Medulla oblongata (tissue), 1 donor: Measurements from ENCODE around the gene COX4I2.
"Not testable (repeated sequence)": the region's sequence is repeated elsewhere in the genome, so short reads cannot be mapped to it uniquely, and the experiment has no call there.

ENCODE experiments used
- DNase-seq: peaks from one replicate; pipeline ENCODE4 v3.0.0-alpha.2; 2015; ENCODE audit errors: extremely low spot score

Gene COX4I2

GRCh38 chr20:31607640-31608250, 30.0 kb upstream of the COX4I2 start:
- no peak for DNase-seq

- DNase-seq, result peak; percentile 69
These were observed 29.3 kb upstream of the COX4I2 start for GRCh38 chr20:31608251-31608945.

GRCh38 chr20:31612271-31612640, 25.5 kb upstream of the COX4I2 start:
- DNase-seq, result not testable (repeated sequence)

DNA sequence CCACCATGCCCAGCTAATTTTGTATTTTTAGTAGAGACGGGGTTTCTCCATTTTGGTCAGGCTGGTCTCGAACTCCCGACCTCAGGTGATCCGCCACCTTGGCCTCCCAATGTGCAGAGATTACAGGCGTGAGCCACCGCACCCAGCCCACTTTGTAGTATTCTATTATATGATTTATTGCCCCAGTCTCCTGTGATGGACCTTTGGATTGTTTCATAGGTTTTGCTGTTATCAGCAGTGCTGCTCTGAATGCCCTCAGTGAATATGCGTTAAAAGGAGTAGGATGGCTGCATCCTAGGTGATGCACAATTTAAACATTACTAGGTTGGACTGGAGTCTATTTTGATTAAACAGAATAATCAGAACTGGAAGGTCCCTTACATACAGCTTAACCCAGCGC, 22.3 kb upstream of the COX4I2 start:
- no peak for DNase-seq

GRCh38 chr20:31617432-31618104, 20.1 kb upstream of the COX4I2 start:
- peak; percentile 29 for DNase-seq

- DNase-seq, result no peak
These were observed 17.5 kb upstream of the COX4I2 start for GRCh38 chr20:31620246-31620645.

GRCh38 chr20:31623123-31623505, 14.6 kb upstream of the COX4I2 start:
- DNase-seq, result not testable (repeated sequence)

DNA sequence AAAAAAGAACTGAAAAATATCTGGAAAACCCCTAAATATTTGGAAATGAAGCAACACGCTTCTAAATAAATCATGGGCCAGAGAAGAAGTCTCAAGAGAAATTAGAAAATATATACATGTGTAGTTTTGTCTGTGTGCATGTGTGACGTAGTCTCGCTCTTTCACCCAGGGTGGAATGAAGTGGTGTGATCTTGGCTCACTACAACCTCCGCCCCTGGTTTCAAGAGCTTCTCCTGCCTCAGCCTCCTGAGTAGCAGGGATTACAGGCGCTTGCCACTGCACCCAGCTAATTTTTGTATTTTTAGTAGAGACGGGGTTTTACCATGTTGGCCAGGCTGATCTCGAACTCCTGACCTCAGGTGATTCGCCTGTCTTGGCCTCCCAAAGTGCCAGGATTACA, 11.2 kb upstream of the COX4I2 start:
- not testable (repeated sequence) for DNase-seq

GRCh38 chr20:31628057-31628456, 9.7 kb upstream of the COX4I2 start:
- not testable (repeated sequence) for DNase-seq

DNA sequence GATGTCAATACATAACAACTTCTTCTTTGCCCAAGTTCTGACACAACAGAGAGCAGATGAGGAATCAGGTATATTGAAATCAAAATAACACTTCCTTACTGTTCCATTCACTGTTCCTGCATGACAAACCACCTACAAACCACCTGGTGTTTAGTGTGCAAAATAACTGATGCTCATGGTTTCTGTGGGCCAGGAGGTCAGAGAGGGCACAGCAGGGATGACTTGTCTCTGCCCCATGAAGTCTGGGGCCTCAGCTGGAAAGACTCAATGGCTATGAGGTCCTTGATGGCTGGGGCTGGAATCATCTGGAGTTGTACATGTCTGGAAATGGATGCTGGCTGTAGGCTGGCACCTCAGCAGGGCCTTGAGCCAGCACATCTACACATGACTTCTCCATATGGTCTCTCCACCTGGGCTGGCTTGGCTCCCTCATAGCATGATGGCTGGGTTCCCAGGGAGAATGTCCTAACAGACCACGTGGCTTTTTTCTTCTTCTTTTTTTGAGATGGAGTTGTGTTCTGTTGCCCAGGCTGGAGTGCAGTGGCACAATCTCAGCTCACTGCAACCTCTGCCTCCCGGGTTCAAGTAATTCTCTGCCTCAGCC, 7.4 kb upstream of the COX4I2 start:
- DNase-seq, result no peak

DNA sequence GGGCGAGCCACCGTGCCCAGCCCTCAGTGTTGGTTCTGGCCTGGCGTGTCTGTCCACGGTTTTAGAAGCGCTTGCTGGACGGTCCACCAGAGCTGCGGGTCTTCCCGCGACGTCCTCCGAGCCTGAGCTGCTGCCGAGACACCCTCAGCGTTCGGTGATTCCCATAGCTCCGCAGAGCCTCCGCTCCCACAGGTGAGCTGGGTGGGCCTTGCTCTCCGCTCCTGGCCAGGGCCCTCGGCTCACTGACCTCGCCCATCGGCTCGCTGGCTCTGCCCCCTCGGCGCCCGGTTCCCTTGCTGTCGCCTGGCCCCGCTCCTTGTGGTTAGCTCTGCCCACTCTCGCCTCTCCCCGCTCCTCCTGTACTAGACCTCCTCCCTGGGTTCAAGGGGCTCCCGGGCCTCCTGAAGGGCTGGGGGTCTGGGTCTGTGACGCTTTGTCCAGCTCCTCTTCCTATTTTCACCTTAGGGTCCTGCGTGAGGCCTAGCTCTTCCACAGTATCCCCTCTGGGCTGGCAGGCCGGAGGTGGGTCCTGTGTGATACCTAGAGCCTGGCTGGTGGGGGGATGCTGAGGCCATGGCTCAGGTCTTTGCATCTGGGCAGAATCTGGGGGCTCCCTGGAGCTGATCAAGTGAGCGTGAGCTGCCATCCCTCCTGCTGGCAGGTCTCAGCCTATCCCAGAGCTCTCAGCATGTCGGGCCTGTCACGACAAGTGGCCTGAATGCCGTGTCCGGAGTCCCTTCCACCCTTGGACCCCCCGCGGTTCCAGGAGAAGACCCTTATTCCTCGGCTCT, 5.0 kb upstream of the COX4I2 start:
- no peak for DNase-seq

GRCh38 chr20:31633339-31633914, 4.3 kb upstream of the COX4I2 start:
- DNase-seq, result no peak

DNA sequence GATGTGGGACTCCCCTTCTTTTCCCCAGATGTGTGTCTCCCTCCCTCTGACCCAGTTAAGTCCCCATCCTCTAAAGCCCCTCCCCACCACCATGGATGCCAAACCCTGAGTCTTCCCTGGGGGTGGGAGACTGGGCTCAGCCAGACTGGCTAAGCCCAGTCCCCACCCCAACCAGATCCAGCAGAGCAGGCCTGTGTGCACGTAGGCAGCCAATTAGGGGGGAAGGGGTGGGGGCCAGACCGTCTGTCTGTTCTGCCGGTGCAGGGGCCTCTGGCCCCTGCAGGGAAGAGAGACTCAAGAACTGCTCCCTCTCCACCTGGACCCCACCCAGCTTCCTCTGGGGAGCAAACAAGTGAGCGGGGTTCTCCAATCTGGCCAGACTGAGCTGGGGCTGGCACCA, 605 bp downstream of the COX4I2 start:
- DNase-seq, result no peak

- DNase-seq, result no peak
These were observed 1.1 kb downstream of the COX4I2 start for GRCh38 chr20:31638816-31639215.

- no peak for DNase-seq
These were observed 2.5 kb downstream of the COX4I2 start for GRCh38 chr20:31640259-31640658.

DNA sequence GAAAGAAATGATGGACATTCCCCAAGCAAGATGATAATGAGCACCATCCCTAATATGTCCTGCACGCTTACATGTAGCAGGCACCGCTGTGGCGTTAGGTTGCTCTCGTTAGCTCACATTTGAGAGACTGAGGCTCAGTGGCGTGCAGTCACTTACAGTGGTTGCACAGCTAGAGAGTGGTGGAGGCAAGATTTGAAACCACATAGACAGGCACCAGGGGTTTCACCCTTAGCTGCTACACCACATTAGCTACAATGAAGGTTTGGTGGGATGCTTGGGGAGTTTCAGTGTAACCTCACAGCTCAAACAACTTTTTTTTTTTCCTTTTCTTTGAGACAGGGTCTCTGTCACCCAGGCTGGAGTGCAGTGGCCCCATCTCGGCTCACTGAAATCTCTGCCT, 3.7 kb downstream of the COX4I2 start:
- no peak for DNase-seq

- DNase-seq, result no peak
These were observed 5.1 kb downstream of the COX4I2 start for GRCh38 chr20:31642837-31643236.

DNA sequence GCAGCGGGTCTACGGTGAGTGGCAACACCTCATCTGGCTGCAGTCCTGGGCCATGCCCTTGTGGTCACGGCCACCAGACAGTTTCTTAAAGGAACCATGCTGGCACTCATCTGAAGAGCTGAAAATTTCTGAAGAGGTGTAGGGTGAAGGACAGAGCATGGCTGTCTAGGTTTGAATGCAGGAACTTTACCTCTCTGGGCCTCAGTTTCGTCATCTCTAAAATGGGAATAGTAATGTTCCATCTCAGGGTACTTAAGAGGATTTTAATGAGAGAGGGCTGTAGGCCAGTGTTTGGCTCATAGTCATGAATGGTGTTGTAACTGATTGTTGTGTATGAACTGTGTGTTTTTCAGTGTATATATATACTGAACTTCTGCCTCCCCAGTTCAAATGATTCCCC, 5.8 kb downstream of the COX4I2 start:
- DNase-seq, result no peak

DNA sequence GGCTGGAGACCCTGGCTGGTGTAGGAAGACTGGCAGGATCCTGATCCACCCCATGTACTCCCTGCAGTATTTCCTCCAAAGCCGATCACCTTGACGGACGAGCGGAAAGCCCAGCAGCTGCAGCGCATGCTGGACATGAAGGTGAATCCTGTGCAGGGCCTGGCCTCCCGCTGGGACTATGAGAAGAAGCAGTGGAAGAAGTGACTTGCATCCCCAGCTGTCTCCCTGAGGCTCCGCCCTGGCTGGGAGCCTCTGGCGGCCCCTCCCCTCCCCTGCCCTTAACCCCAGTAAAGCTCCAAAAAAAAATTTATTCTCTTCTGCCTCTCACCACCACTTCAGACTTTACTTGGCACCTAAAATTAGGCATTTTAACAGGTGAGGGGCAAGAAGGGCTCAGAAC, 7.0 kb downstream of the COX4I2 start:
- no peak for DNase-seq

DNA sequence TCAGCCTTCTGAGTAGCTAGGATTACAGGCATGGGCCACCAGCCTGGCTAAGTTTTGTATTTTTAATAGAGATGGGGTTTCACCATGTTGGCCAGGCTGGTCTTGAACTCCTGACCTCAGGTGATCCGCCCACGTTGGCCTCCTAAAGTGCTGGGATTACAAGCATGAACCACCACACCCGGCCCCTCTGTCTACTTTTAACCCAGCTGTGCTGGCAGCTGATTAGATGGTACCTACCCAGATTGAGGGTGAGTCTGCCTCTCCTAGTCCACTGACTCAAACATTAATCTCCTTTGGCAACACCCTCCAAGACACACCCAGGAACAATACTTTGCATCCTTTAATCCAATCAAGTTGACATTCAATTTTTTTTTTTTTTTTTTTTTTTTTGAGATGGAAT, 10.4 kb downstream of the COX4I2 start:
- not testable (repeated sequence) for DNase-seq

GRCh38 chr20:31652917-31653396, 15.2 kb downstream of the COX4I2 start:
- no peak for DNase-seq
